ENCODE measurements around the gene ASB15.

- TF ChIP-seq CTCF (conservative IDR thresholded peaks at IDR 0.05 in 1 of 2, IDR thresholded peaks at IDR 0.05 in 1 of 2; ENCODE audit: extremely low read depth in 1 of 2, insufficient read depth in 1 of 2, low read depth in 1 of 2, low read length in 2 of 2) (no peak), EZH2 (IDR thresholded peaks at IDR 0.05; ENCODE audit: borderline replicate concordance, low read length) (no peak)
Measured at GRCh38 chr7:123658023-123658422, 56.4 kb downstream of the ASB15 start.
